Heart left ventricle (tissue), 13 donors: ENCODE measurements around the gene GALNT14.

Experiments used
- POLR2A ChIP-seq, 2 donors: fragments of 450-650 bp; IDR thresholded peaks; one replicate each; pipeline ENCODE4 v1.6.1; 2017; ENCODE audit warnings: antibody characterized with exemption in 2 of 2, mild to moderate bottlenecking in 2 of 2, moderate library complexity in 2 of 2
- TF ChIP-seq, protein P1 (sequence below), 12 donors: fragments of 200-600 bp; sonication (generic) in 4 of 12; IDR thresholded peaks; one replicate each; pipeline versions ENCODE4 v1.5.0 to v1.8.0; 2018 to 2022; ENCODE audit warnings: antibody characterized with exemption in 12 of 12, mild to moderate bottlenecking in 5 of 12
- donor health status: ischemic (EF 13 %, LVEDD 7.1; RV severe dilation, severe dysfunction).
- donor health status: DM: no; HTN: yes; CAD: no.
- donor health status: DM: no; HTN: no; CAD: no.
- donor health status: ischemic (EF 25% LVEDD 6.9; RV normal size, moderate dysfunction).
- donor health status: ischemic (EF 25% LVEDD 5.7; RV mildly dilated, moderate dysfunction).
- donor health status: ischemic (EF 35%, LVEDD 5.7; RV mildly dilated, moderate dysfunction).
- donor health status: nonischemic (EF 11% LVEDD 7.7; RV severe dilation, severe dysfunction).
- donor health status: DM: yes; HTN: yes; CAD: no.
- donor health status: PGD.
- donor health status: ischemic (EF 29% LVEDD 5.4; RV normal size, mild dysfunction).
- donor health status: nonischemic (EF 23%, LVEDD 6.1; RV moderate dilation, normal function).

DNA sequence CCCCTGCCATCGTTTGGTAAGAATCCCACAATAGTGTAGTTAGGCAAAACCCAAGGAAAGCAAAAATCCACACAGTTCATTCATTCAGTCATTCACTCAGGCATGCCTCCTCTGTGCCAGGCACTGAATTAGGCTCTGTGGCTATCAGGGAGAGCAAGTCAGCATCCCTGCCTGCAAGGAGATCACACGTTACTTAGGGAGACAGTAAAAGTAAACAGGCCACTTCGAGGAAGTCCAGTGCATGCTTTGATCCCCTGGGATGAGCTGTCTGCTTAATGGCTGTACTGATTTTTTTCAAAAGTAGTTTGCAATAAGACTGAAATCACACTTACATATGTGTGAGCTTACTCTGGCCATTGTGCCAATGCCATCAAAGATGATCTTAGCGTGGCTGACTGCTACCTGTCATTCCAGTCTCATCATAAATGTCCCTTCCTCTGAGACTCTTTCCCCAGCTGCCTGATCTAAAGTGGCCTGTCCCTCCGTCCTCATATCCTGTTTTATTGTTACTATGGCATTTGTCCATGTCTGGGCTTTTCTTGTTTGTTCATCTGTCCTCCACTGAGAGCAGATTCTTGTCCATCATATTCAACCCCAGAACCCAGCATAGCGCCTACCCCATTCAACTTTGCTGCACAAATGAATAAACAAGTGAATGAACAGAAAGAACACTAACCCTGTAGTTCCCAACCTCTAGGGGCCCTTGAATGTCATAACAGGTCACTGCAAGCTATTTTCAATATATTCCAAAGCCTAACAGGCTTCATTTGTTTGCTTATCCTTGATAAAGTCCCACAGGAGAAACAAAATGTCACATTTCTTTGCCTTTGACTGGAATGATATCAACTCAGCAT lies 84.1 kb downstream of the GALNT14 start:
- no peak for TF ChIP-seq POLR2A (IDR thresholded peaks at IDR 0.05)
- TF ChIP-seq, protein P1, sequence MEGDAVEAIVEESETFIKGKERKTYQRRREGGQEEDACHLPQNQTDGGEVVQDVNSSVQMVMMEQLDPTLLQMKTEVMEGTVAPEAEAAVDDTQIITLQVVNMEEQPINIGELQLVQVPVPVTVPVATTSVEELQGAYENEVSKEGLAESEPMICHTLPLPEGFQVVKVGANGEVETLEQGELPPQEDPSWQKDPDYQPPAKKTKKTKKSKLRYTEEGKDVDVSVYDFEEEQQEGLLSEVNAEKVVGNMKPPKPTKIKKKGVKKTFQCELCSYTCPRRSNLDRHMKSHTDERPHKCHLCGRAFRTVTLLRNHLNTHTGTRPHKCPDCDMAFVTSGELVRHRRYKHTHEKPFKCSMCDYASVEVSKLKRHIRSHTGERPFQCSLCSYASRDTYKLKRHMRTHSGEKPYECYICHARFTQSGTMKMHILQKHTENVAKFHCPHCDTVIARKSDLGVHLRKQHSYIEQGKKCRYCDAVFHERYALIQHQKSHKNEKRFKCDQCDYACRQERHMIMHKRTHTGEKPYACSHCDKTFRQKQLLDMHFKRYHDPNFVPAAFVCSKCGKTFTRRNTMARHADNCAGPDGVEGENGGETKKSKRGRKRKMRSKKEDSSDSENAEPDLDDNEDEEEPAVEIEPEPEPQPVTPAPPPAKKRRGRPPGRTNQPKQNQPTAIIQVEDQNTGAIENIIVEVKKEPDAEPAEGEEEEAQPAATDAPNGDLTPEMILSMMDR (IDR thresholded peaks at IDR 0.05), result no peak
